ENCODE results near the gene HCRTR1.
"Not testable (repeated sequence)": the region's sequence is repeated elsewhere in the genome, so short reads cannot be mapped to it uniquely, and the experiment has no call there.

The HCRTR1 gene

GRCh38 chr1:31586376-31587327 is 30.8 kb upstream of the HCRTR1 start:
- no peak overlapping the region for H3K4me3 ChIP-seq (ENCODE audit: low read depth, low read length)
- no peak for DNase-seq (ENCODE audit: low read depth)
- no peak for TF ChIP-seq CTCF (conservative IDR thresholded peaks at IDR 0.05; ENCODE audit: low read depth, low read length)

- DNase-seq (ENCODE audit: low read depth); H3K4me3 ChIP-seq (ENCODE audit: low read depth, low read length): not testable (repeated sequence)
Measured at GRCh38 chr1:31587328-31587699, 30.2 kb upstream of the HCRTR1 start.

GRCh38 chr1:31587720-31588423 is 29.6 kb upstream of the HCRTR1 start:
- peak; percentile 33 for DNase-seq (ENCODE audit: low read depth)
- TF ChIP-seq CTCF (conservative IDR thresholded peaks at IDR 0.05; ENCODE audit: low read depth, low read length): peak; percentile 74
- H3K4me3 ChIP-seq (ENCODE audit: low read depth, low read length): no peak overlapping the region

- peak overlapping the region; percentile 55 for H3K4me3 ChIP-seq (ENCODE audit: low read depth, low read length)
- peak; percentile 21 for DNase-seq (ENCODE audit: low read depth)
- no peak for TF ChIP-seq CTCF (conservative IDR thresholded peaks at IDR 0.05; ENCODE audit: low read depth, low read length)
Measured at GRCh38 chr1:31588751-31589515, 28.6 kb upstream of the HCRTR1 start.

- no peak for DNase-seq (ENCODE audit: low read depth)
Measured at GRCh38 chr1:31591425-31592093, 25.9 kb upstream of the HCRTR1 start.

GRCh38 chr1:31592132-31592531 is 25.4 kb upstream of the HCRTR1 start:
- no peak for TF ChIP-seq CTCF (conservative IDR thresholded peaks at IDR 0.05; ENCODE audit: low read depth, low read length)
- no peak overlapping the region for H3K4me3 ChIP-seq (ENCODE audit: low read depth, low read length)
- no peak for DNase-seq (ENCODE audit: low read depth)

More at GRCh38 chr1:31591425-31592093, 25.9 kb upstream of the HCRTR1 start:
- TF ChIP-seq CTCF (conservative IDR thresholded peaks at IDR 0.05; ENCODE audit: low read depth, low read length): no peak
- no peak overlapping the region for H3K4me3 ChIP-seq (ENCODE audit: low read depth, low read length)

All from choroid plexus epithelial cell (primary cell).